SKM-1 (cell line): Measurements from ENCODE around the gene FARS2.
A peak's percentile ranks its signal among the peaks of the same experiment; 100 is the strongest.

Experiments
- DNase-seq: peaks from one replicate; lab custom pipeline; 2025; ENCODE audit not compliant: unreplicated experiment; lab: John Stamatoyannopoulos, UW

The FARS2 gene

GRCh38 chr6:5710936-5711335, 449.6 kb downstream of the FARS2 start:
- no peak for DNase-seq

- DNase-seq = no peak
Observed at GRCh38 chr6:5712349-5713215, 451.3 kb downstream of the FARS2 start.

DNA sequence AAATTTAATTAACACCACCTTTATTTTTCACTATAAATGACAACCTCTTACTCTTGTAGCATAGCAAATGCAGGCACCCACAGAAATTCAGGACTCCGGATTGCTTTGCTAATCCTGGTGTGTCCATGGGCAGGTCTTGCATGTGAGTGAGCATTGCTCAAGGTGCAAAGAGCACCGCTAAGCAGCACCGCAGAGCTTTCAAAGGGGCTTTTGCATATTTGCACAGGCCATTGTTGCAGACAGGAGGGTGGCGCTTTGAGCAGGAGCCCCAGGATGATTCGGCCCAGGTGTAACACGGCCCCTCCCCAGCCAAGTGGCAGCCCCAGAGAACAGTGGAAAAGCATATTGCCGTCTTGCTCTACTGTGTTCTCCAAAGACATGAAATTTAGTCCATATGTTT, 452.2 kb downstream of the FARS2 start:
- DNase-seq = no peak

DNA sequence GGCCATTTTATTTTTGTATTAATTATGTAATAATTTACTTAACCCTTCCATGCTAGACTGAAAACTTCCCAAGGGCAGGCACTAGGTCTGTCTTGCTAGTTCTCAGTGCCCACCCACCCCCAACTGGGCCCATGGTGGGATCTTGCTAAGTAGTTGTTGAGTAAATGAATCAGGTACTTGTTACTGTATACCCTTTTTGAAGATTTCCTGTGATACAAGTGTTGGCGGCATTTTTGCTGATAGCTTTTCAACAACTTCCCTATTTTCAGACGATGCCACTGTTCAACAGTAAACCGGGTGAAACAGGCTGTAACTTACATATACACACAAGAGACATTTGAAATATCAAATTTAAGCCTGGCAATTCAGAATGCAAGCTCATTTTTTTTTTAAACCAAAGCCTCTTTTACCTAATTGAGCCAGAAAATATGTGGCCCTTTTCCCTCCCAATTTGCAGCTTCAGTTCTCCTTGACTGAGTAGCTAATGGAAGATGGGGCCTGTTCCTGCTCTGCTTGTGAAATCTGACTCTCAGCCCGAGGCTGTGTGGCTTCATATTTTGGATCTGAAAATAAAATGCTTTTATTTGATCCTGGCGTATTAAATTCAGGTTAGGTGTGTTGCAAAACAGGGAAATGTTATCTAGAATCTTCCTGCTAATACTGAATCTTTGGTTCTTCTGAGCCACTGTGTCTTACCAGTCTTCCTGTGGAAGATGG, 457.1 kb downstream of the FARS2 start:
- peak; percentile 26 for DNase-seq

- peak; percentile 74 for DNase-seq
Observed at GRCh38 chr6:5723841-5724691, 462.8 kb downstream of the FARS2 start.

GRCh38 chr6:5724911-5725310, 463.6 kb downstream of the FARS2 start:
- DNase-seq = no peak

GRCh38 chr6:5726976-5727718, 465.8 kb downstream of the FARS2 start:
- DNase-seq = no peak

DNA sequence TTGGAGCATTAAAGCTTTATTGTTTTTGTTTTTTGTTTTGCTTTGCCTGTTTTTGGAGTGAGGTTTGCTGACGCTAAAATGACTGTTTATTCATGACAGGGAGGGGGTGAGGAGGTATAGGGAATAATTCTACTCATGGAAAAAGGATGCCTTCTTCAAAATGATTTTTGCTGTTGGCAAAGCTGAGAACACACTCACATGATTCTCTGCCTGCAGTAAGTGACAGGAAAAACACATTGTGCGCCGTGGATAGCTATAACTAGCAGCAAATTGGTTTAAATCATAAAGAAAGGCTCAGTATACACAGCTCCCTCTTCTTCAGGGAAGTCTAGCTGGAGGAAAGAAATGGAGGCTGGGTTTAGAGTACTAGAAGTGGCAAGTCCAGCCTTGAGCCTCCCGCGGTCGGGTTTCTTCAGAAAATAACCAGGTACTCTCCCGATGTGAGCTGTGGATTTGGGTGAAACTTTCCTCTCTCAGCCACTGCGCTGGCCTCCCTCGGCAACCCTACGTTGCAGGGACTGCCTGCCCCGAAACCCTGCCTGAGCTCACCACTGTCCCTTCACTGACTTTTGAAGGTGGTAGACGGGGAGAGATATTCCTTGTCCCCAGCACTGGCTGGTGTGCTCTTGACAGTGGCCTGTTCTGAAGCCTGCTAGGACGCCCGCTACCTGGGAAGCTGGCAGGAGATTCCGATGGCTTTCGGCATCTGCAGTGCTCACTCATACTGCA, 467.2 kb downstream of the FARS2 start:
- DNase-seq = no peak

DNA sequence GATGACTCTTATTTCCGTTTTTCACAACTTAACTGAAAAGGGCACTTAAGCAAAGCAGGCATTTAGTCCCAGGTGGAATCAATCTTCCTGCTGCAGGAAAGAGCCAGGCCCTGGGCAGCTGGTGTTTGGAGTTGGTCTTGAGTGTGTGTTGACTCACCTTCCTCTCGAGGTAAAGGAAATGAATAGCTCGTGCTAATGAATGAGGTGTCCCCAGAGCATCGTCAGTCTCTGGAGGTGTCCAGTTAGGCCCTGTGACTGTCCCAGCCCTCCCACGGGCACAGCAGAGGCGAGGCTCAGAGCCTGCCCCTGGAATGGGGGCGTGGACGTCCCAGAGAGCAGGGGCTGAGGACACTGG, 467.7 kb downstream of the FARS2 start:
- no peak for DNase-seq

DNA sequence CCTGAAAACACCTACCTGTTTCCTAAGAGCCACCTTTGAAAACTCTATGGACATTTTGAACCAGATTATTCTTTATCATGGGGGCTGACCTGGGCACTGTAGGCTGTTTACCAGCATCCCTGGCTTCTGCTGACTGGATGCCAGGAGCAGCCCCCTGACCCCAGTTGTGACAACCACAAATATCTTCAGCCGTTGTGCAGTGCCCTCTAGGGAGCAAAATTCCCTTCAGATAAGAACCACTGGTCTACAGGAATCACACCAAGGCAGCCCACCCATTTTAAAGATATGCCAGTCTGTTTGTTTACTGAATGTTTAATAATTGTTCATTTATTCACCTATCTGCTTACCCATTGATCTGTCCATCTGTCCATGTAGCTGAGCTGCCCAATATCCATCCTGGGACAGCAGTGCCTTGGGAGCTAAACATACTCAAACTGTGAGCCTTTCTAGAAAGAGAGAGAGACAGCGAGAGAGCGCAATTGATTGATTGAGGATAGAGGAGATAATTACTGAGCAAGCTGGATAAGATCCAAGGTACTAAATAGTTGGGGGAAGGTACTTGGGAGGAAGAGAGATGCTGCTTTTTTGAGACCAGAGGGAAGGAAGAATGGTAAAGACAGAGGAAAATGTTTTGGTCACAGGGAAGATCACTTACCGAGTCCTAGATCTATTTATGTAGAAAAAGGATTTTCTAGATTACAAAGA, 468.7 kb downstream of the FARS2 start:
- DNase-seq = no peak

DNA sequence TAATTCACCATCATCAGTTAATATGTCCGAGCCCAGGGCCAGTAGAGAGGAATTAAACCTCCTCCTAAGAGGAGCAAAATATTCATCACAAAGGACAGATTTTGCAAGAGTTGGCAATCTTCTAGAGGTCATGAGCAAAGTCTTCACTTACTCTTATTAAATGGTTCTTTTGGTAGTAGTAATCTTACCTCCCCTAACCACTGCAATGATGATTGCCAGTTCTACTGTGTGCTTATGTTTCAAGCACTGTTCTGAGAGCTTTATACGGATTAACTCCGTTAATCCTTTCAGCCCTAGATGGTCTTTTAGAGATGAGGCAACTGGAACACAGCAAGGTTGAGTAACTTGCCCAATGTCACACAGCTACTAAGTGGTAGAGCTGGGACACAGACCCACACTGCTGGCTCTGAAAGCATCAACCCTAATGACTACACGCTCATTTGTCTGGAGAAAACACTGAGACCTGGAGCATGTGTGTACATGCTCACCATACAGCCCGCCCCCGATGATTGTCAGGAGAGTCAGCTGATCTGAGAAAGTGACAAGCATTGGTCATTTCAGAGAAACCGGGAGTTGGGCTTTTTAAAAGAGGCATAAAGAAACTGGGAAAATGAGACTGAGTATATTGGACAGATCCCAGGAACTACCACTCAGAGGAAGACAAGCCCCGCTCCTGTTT, 469.4 kb downstream of the FARS2 start:
- no peak for DNase-seq

- DNase-seq = no peak
Observed at GRCh38 chr6:5731435-5731834, 470.1 kb downstream of the FARS2 start.

DNA sequence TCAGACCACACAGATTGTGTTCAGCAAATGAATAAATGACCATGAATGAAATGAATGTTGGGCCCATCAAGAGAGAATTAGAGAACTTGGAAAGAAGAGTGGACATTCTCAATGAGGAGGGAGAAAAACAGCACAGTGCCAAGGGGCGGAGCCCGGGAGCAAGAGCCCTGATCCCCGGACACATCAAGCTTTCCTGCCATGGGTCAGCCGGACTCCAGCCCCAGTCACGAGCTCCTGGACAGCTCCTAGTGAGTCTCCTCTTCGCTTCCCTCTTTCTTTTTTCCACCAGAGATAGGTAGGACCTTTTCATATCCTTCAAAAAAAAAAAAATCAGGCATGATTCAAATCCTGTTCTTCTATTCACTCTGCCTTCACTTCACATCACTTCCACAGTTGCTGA, 471.2 kb downstream of the FARS2 start:
- DNase-seq = no peak

DNA sequence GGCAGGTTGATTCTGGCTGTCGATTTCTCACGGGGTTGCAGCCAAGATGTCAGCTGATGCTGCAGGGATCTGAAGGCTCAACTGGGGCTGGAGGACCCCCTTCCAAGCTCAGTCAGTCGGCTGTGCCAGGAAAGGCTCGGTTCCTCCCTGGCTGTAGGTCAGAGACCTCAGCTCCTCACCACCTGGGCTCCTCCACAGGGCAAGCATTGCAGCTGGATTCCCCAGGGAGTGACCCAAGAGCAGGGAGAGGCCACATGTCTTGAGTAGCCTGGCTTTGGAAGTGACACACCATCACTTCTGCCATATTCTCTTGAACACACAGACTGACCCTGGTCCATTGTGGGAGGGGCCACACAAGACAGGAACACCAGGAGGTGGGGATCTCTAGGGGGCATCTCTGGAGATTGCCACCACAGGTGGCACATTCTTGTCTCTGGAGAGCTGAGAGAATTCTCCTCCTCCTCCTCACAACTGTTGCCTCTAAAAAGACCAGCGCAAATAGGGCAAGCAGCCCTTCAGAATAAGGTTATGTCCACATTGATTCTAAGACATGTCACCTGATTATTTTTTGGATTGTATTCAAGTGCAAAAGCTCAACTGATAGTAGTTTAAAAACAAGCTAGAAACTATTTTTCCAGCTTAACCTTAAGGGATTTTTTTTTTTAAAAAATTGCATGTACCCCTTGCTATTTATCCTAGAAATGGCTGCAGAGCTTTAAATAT, 474.9 kb downstream of the FARS2 start:
- no peak for DNase-seq

DNA sequence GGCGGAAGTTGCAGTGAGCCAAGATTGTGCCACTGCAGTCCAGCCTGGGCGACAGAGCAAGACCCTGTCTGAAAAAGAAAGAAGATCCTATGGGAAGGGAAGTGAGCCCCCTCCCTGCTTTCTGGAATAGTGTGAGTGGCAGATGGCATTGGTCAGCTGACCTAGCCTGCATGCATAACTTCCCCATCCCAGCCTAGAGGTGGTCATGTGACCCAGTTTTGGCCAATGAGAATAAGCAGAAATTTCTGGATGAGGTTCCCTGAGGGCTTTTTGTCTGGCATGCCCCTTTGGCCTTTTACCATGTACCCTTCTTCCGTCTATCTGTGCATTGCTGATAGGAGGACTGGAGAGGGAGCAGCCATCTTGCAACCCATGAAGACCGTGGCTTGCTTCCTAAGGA, 476.1 kb downstream of the FARS2 start:
- DNase-seq = no peak

DNA sequence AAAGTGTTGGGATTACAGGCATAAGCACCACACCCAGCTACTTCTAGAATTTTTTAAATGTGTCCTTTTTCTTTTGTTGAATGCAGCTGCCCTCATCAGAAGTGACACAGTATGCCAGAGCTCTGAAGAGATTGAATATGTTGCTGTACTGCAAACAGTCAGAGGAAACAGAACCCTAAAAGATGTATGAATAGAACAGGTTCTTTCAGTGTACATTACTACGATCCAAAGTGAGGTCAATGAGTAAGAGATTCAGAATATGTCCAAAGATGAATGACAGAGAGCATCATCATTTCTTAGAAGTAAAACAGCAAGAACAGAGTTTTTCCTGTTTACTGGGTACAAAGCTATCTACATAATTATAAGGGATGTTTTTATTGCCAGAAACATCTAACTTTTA, 476.9 kb downstream of the FARS2 start:
- DNase-seq = no peak

DNA sequence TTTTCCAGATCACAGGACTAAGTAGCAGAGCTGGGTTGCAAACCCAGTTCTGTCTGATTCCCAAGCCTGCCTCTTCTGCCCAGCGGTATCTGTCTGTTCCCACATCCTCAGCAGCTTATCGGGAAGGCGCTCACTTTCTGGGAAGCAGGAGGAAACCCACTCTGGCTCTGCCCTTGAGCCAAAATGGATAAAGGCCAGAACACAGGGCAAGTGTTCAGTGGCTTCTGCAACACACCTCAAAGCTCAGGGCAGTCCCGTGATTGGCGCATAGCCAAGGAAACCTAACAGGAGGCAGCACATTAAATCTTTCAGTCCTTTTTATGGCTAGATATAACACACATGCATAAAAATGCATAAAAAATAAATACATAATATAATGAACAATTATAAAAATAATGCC, 483.2 kb downstream of the FARS2 start:
- DNase-seq = no peak

- no peak for DNase-seq
Observed at GRCh38 chr6:5745081-5745480, 483.8 kb downstream of the FARS2 start.
